Measurements from ENCODE around the gene TPSG1. TPM values are rescaled to one million over a fixed set of nuclear protein-coding genes. Genes with fewer than 3 reads are reported as not detected.

The TPSG1 gene
- total and polyA plus RNA-seq, 2 of the 13 experiments (the other 11 are each of a cell fraction or from before 2014, with no cell fraction given), result not detected

GRCh38 chr16:1271380-1271723 is 46.3 kb upstream of the TPSG1 start:
- H3K27ac ChIP-seq (ENCODE audit: extremely low read length, insufficient read depth, low read length), result no peak overlapping the region
- TF ChIP-seq, protein P1, sequence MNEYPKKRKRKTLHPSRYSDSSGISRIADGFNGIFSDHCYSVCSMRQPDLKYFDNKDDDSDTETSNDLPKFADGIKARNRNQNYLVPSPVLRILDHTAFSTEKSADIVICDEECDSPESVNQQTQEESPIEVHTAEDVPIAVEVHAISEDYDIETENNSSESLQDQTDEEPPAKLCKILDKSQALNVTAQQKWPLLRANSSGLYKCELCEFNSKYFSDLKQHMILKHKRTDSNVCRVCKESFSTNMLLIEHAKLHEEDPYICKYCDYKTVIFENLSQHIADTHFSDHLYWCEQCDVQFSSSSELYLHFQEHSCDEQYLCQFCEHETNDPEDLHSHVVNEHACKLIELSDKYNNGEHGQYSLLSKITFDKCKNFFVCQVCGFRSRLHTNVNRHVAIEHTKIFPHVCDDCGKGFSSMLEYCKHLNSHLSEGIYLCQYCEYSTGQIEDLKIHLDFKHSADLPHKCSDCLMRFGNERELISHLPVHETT (CRISPR knock-in tag; conservative IDR thresholded peaks at IDR 0.05), result no peak
- no peak for TF ChIP-seq NFKB2 (CRISPR knock-in tag; IDR thresholded peaks at IDR 0.05; ENCODE audit: borderline replicate concordance)
- TF ChIP-seq, protein P2, sequence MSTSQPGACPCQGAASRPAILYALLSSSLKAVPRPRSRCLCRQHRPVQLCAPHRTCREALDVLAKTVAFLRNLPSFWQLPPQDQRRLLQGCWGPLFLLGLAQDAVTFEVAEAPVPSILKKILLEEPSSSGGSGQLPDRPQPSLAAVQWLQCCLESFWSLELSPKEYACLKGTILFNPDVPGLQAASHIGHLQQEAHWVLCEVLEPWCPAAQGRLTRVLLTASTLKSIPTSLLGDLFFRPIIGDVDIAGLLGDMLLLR (CRISPR knock-in tag; IDR thresholded peaks at IDR 0.05), result 0 out of 2 replicates have a peak, but pooled peaks have one; percentile 4
- TF ChIP-seq, protein P3, sequence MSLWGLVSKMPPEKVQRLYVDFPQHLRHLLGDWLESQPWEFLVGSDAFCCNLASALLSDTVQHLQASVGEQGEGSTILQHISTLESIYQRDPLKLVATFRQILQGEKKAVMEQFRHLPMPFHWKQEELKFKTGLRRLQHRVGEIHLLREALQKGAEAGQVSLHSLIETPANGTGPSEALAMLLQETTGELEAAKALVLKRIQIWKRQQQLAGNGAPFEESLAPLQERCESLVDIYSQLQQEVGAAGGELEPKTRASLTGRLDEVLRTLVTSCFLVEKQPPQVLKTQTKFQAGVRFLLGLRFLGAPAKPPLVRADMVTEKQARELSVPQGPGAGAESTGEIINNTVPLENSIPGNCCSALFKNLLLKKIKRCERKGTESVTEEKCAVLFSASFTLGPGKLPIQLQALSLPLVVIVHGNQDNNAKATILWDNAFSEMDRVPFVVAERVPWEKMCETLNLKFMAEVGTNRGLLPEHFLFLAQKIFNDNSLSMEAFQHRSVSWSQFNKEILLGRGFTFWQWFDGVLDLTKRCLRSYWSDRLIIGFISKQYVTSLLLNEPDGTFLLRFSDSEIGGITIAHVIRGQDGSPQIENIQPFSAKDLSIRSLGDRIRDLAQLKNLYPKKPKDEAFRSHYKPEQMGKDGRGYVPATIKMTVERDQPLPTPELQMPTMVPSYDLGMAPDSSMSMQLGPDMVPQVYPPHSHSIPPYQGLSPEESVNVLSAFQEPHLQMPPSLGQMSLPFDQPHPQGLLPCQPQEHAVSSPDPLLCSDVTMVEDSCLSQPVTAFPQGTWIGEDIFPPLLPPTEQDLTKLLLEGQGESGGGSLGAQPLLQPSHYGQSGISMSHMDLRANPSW (CRISPR knock-in tag; IDR thresholded peaks at IDR 0.05; ENCODE audit: borderline replicate concordance), result no peak
- TF ChIP-seq ZNF354B (CRISPR knock-in tag; IDR thresholded peaks at IDR 0.05), result no peak
- no peak for TF ChIP-seq ZNF101 (CRISPR knock-in tag; IDR thresholded peaks at IDR 0.05; ENCODE audit: borderline replicate concordance, low read depth)
- no peak for TF ChIP-seq ZNF75D (CRISPR knock-in tag; IDR thresholded peaks at IDR 0.05; ENCODE audit: borderline replicate concordance)
- no peak overlapping the region for H2AFZ ChIP-seq (ENCODE audit: low read length)
- ChIA-PET POLR2A (no interaction called here), CTCF (ENCODE audit: low intra/inter-chr PET ratio, low total read pairs) (no interaction called here)
- no peak overlapping the region for H3K9ac ChIP-seq (ENCODE audit: insufficient read depth, low read depth, low read length)
- FAIRE-seq, result no peak
- no peaks in the 10 kb centered on the region for H3K79me2 ChIP-seq (ENCODE audit: insufficient read depth, low read length)
- intact Hi-C loops (cut with micrococcal nuclease; ENCODE audit: unreplicated experiment) (no loop called here), in situ Hi-C loops (cut with HindIII; ENCODE audit: extremely low pct_ligation_motif_present, low pct_unique_long_range_greater_than_20kb) (no loop called here)
- BruUV-seq (replicated peaks), result no TSS peak
- peaks cover 11% of the 10 kb centered on the region; the same call in 1 of the 2 replicates for H3K4me1 ChIP-seq (ENCODE audit: insufficient read depth, low read length)
- no peak; the same call in 2 of the 3 replicates for ATAC-seq
- no peaks in the 10 kb centered on the region for H4K20me1 ChIP-seq (ENCODE audit: insufficient read depth, low read length)
- H3K9me3 ChIP-seq (ENCODE audit: low read length), result no peaks in the 10 kb centered on the region
- H3K27me3 ChIP-seq (ENCODE audit: control insufficient read depth in 1 of 2, insufficient read depth in 2 of 2, low read length in 2 of 2), result peaks cover 5 to 42% of the 10 kb centered on the region in 2 experiments
- 49% methylated on average over 12 of the region's 12 CpGs for WGBS (ENCODE audit: low lambda C conversion rate)
- no peaks in the 10 kb centered on the region for H3K36me3 ChIP-seq (replicated peaks in 1 of 2; ENCODE audit: control insufficient read depth in 1 of 2, insufficient read depth in 2 of 2, low read length in 2 of 2)
- no peak for DNase-seq (ENCODE audit: low spot score)
- H3K4me3 ChIP-seq (replicated peaks in 1 of 3; ENCODE audit: insufficient read depth in 1 of 3, low read depth in 2 of 3, low read length in 3 of 3), result no peak overlapping the region
- H3K4me2 ChIP-seq (ENCODE audit: low read depth, low read length), result no peak overlapping the region

All from HepG2 (cell line).